NCI-H146 treated with DMSO at 0.1 percent for 48 hours (cell line): ENCODE results near the gene ENPP7.

Experiments used
- DNase-seq: peaks from one replicate; lab custom pipeline; 2025; ENCODE audit not compliant: unreplicated experiment; lab: John Stamatoyannopoulos, UW

The ENPP7 gene

GRCh38 chr17:79789943-79790804 lies 59.4 kb downstream of the ENPP7 start:
- no peak for DNase-seq

- DNase-seq: no peak
These were observed 60.3 kb downstream of the ENPP7 start for GRCh38 chr17:79790805-79791734.

- no peak for DNase-seq
These were observed 61.0 kb downstream of the ENPP7 start for GRCh38 chr17:79791735-79792161.
